ENCODE data around the gene PCSK7.

PCSK7 gene

DNA sequence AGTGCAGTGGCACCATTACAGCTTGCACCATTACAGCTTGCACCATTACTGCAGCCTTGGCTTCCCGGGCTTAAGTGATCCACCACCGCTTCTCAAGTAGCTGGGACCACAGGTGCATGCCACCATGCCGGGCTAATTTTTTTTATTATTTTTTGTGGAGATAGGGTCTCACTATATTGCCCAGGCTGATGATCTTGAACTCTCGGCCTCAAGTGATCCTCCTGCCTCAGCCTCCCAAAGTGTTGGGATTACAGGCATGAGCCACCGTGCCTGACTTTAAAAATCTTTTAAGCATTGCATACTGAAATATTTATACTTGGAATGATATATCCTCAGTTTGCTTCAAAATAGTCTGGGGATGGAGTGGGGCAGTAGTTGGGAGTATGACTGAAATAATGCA is 77.4 kb downstream of the PCSK7 start:
- no peak for DNase-seq (ENCODE audit: low spot score)
